IMR-90 (cell line): ENCODE results near the gene CADM2. TPM values are rescaled to one million over a fixed set of nuclear protein-coding genes. Genes with fewer than 3 reads are reported as not detected.

Source experiments
- ATAC-seq: fragments of 200-7000 bp; cut with Tn5 transposase; 2 replicates; pipeline ENCODE4 v1.9.1; 2020; ENCODE audit warnings: low read depth, mild to moderate bottlenecking, moderate library complexity
- BruUV-seq: library from RNA; stranded (reverse); fragments of 400-500 nt; replicated peaks from 2 replicates; lab custom pipeline; 2021; lab: Mats Ljungman, UMichigan
- CTCF ChIA-PET: fragments of 300-600 bp; formaldehyde crosslinking; extraction: SDS; loops from one replicate; lab custom pipeline; 2021; ENCODE audit warnings: antibody characterized with exemption; lab: Yijun Ruan, JAX
- POLR2A ChIA-PET: fragments of 300-600 bp; sonication (Branson Sonifier 250); formaldehyde crosslinking; loops from one replicate; lab custom pipeline; 2022; ENCODE audit warnings: antibody characterized with exemption; ENCODE audit not compliant: unreplicated experiment; lab: Charles Lee
- DNase-seq: peaks from one replicate; pipeline ENCODE4 v3.0.0; 2013
- H2AFZ ChIP-seq: replicated peaks from 2 replicates; pipeline ENCODE3; 2013; ENCODE audit warnings: low read length, mild to moderate bottlenecking; ENCODE audit not compliant: poor library complexity
- H2AK5ac ChIP-seq: 2 replicates; pipeline ENCODE4 v1.6.1; 2013; ENCODE audit warnings: low read depth, low read length, inconsistent platforms
- H2AK9ac ChIP-seq: replicated peaks from 2 replicates; pipeline ENCODE3; 2013; ENCODE audit warnings: mild to moderate bottlenecking, low read depth, low read length, moderate library complexity; ENCODE audit not compliant: poor library complexity
- H2BK120ac ChIP-seq: 2 replicates; pipeline ENCODE4 v1.6.1; 2013; ENCODE audit warnings: low read depth, low read length, inconsistent platforms
- H2BK15ac ChIP-seq: 3 replicates; pipeline ENCODE4 v1.6.1; 2013; ENCODE audit warnings: low read depth, low read length, inconsistent platforms
- H2BK20ac ChIP-seq: 2 replicates; pipeline ENCODE4 v1.6.1; 2013; ENCODE audit warnings: low read depth, mild to moderate bottlenecking, inconsistent platforms, low read length, moderate library complexity
- H2BK5ac ChIP-seq: 2 replicates; pipeline ENCODE4 v1.6.1; 2013; ENCODE audit warnings: mild to moderate bottlenecking, low read depth, low read length, inconsistent platforms; ENCODE audit not compliant: poor library complexity, severe bottlenecking
- H3K14ac ChIP-seq: replicated peaks from 2 replicates; pipeline ENCODE4 v1.6.1; 2013; ENCODE audit warnings: low read depth, low read length, inconsistent platforms
- H3K18ac ChIP-seq: 2 replicates; pipeline ENCODE4 v1.6.1; 2013; ENCODE audit warnings: low read depth, low read length, control low read depth
- H3K23ac ChIP-seq: 2 replicates; pipeline ENCODE4 v1.6.1; 2013; ENCODE audit warnings: low read depth, low read length, inconsistent platforms
- H3K27ac ChIP-seq: 2 replicates; pipeline ENCODE4 v1.5.1; 2013; ENCODE audit warnings: mild to moderate bottlenecking, control low read depth, low read length; ENCODE audit not compliant: insufficient read depth
- H3K27me3 ChIP-seq: 2 replicates; pipeline ENCODE4 v1.6.1; 2013; ENCODE audit warnings: low read length; ENCODE audit not compliant: control insufficient read depth, insufficient read depth
- H3K36me3 ChIP-seq: 2 replicates; pipeline ENCODE4 v1.6.1; 2013; ENCODE audit warnings: low read length, mixed read lengths; ENCODE audit not compliant: control insufficient read depth, insufficient read depth
- H3K4ac ChIP-seq: 2 replicates; pipeline ENCODE4 v1.6.1; 2013; ENCODE audit warnings: low read depth, low read length, inconsistent platforms
- H3K4me1 ChIP-seq: 2 replicates; pipeline ENCODE4 v1.6.1; 2013; ENCODE audit warnings: low read length, mixed read lengths; ENCODE audit not compliant: control insufficient read depth, insufficient read depth
- H3K4me2 ChIP-seq: 2 replicates; pipeline ENCODE4 v1.6.1; 2013; ENCODE audit warnings: low read depth, mild to moderate bottlenecking, control low read depth, low read length, moderate library complexity
- H3K4me3 ChIP-seq: 2 replicates; pipeline ENCODE4 v1.5.1; 2013; ENCODE audit warnings: low read depth, mild to moderate bottlenecking, control low read depth, low read length, moderate library complexity; ENCODE audit not compliant: insufficient read depth
- H3K56ac ChIP-seq: 2 replicates; pipeline ENCODE4 v1.6.1; 2013; ENCODE audit warnings: low read length, inconsistent platforms; ENCODE audit not compliant: insufficient read depth; ENCODE audit errors: extremely low read depth
- H3K79me1 ChIP-seq, 2 experiments: 2 replicates each; pipeline ENCODE4 v1.6.1; 2013; ENCODE audit warnings: low read length in 2 of 2, inconsistent platforms in 1 of 2, low read depth in 1 of 2
- H3K9ac ChIP-seq: 2 replicates; pipeline ENCODE4 v1.6.1; 2013; ENCODE audit warnings: low read depth, low read length, control low read depth
- H3K9me1 ChIP-seq: 2 replicates; pipeline ENCODE4 v1.6.1; 2013; ENCODE audit warnings: low read length, inconsistent platforms; ENCODE audit not compliant: insufficient read depth
- H3K9me3 ChIP-seq: 2 replicates; pipeline ENCODE4 v1.6.1; 2013; ENCODE audit warnings: low read length; ENCODE audit not compliant: control insufficient read depth, insufficient read depth
- H4K20me1 ChIP-seq: 2 replicates; pipeline ENCODE4 v1.6.1; 2013; ENCODE audit warnings: low read length, inconsistent platforms; ENCODE audit not compliant: insufficient read depth
- H4K5ac ChIP-seq: 2 replicates; pipeline ENCODE4 v1.6.1; 2013; ENCODE audit warnings: mild to moderate bottlenecking, low read depth, low read length, control low read depth
- H4K8ac ChIP-seq, 2 experiments: 2 replicates each; pipeline ENCODE4 v1.6.1; 2013; ENCODE audit warnings: low read depth in 2 of 2, low read length in 2 of 2, control low read depth in 1 of 2, inconsistent platforms in 1 of 2
- H4K91ac ChIP-seq: 2 replicates; pipeline ENCODE4 v1.6.1; 2013; ENCODE audit warnings: low read depth, low read length, inconsistent platforms; ENCODE audit not compliant: insufficient read depth
- RAD21 ChIP-seq: IDR thresholded peaks from 2 replicates; pipeline ENCODE4 v1.6.1; 2012; ENCODE audit warnings: low read length, improper control_type of control experiment
- RCOR1 ChIP-seq: IDR thresholded peaks from 2 replicates; pipeline ENCODE4 v1.6.1; 2012; ENCODE audit warnings: mild to moderate bottlenecking, low read length, improper control_type of control experiment; ENCODE audit not compliant: insufficient replicate concordance
- WGBS, 2 experiments: methylation state at CpG; one replicate each; pipeline versions ENCODE4 v1.1.5 to v1.1.7; 2013; ENCODE audit warnings: missing lambda C conversion rate in 2 of 2; ENCODE audit not compliant: insufficient read length in 1 of 2; ENCODE audit errors: extremely low coverage in 2 of 2; 5-methylcytosine and 5-hydroxymethylcytosine counted together
- dilution Hi-C: fragments of 300-500 bp; cut with HindIII; formaldehyde crosslinking; loops from one replicate; pipeline ENCODE4 v1.14.3; 2018; ENCODE audit warnings: low sequenced_read_pairs; ENCODE audit not compliant: unreplicated experiment
- in situ Hi-C: fragments of 300-500 bp; cut with MboI; formaldehyde crosslinking; loops from 3 replicates; pipeline ENCODE4 v1.14.3; 2019; ENCODE audit warnings: low sequenced_read_pairs, inconsistent platforms, mixed read lengths
- intact Hi-C: fragments of 100-400 bp; cut with micrococcal nuclease; formaldehyde crosslinking; loops from 2 replicates; pipeline ENCODE4 v1.10.0; 2022
- polyA plus RNA-seq, 3 experiments: library from polyadenylated mRNA; depleted of rRNA; stranded (reverse); fragments of >200 nt; gene quantifications; 2 replicates each; pipeline ENCODE4 v1.2.3, GENCODE V29; 2012; ENCODE audit warnings: low replicate concordance in 1 of 3
- total RNA-seq: library from RNA; depleted of rRNA; stranded (reverse); fragments of >200 nt; gene quantifications from 2 replicates; pipeline ENCODE4 v1.2.3, GENCODE V29; 2012

The CADM2 gene
- total and polyA plus RNA-seq, 2 of the 4 experiments (the other 2 are of a cell fraction), result not detected

DNA sequence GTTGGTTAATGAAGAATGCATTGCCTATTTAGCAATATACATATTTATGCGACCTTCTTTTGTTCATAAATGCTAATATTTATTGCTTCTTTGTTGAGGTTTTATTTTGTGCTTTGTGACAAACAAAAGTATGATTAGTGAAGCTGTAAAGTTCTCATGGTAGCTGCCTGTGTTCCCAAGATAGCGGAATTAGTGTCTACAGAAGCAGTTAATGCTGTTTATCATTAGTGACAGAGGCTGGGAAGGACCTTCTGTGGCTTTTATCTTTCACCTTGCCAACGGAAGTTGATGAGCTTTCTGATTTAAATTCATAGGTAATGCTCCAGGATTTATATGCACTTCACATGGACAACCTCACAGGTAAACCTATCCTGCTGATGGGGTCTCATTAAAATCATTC lies 418.3 kb downstream of the CADM2 start:
- H3K36me3 ChIP-seq, result no peaks in the 10 kb centered on the region
- WGBS, 2 experiments, result no CpG with 5 or more reads among the region's 3 CpGs
- H2BK20ac ChIP-seq, result no peak overlapping the region
- no peaks in the 10 kb centered on the region for H4K20me1 ChIP-seq
- no peak overlapping the region for H3K56ac ChIP-seq
- no peak overlapping the region for H2AFZ ChIP-seq
- H2AK9ac ChIP-seq, result no peak overlapping the region
- BruUV-seq, result no TSS peak
- H3K9me3 ChIP-seq, result no peaks in the 10 kb centered on the region
- POLR2A ChIA-PET, result no interaction called here
- H3K4ac ChIP-seq, result no peak overlapping the region
- no peak overlapping the region for H2BK15ac ChIP-seq
- no peaks in the 10 kb centered on the region for H3K4me1 ChIP-seq
- CTCF ChIA-PET, result no interaction called here
- no peak overlapping the region for H3K27ac ChIP-seq
- H3K4me2 ChIP-seq, result no peak overlapping the region
- H3K18ac ChIP-seq, result no peak overlapping the region
- H3K9me1 ChIP-seq, result no peaks in the 10 kb centered on the region
- H2BK5ac ChIP-seq, result no peak overlapping the region
- H4K5ac ChIP-seq, result no peak overlapping the region
- H3K27me3 ChIP-seq, result no peaks in the 10 kb centered on the region
- intact Hi-C loops, result no loop called here
- DNase-seq, result no peak
- no peaks in the 10 kb centered on the region for H3K79me1 ChIP-seq
- no peak overlapping the region for H4K8ac ChIP-seq
- in situ Hi-C loops, result no loop called here
- no peak overlapping the region for H4K91ac ChIP-seq
- H3K14ac ChIP-seq, result no peak overlapping the region
- H2BK120ac ChIP-seq, result no peak overlapping the region
- TF ChIP-seq RCOR1 (no peak), RAD21 (no peak)
- no peak overlapping the region for H3K9ac ChIP-seq
- no peak overlapping the region for H3K4me3 ChIP-seq
- H2AK5ac ChIP-seq, result no peak overlapping the region
- H3K23ac ChIP-seq, result no peak overlapping the region
- dilution Hi-C loops, result no loop called here
- no peak for ATAC-seq
